Putamen (tissue), 1 donor: ENCODE results near the gene LMCD1.
"Not testable (repeated sequence)": the region's sequence is repeated elsewhere in the genome, so short reads cannot be mapped to it uniquely, and the experiment has no call there.

ENCODE experiments used
- DNase-seq: peaks from one replicate; pipeline ENCODE4 v3.0.0-alpha.2; 2016; ENCODE audit warnings: low spot score

LMCD1 gene

DNA sequence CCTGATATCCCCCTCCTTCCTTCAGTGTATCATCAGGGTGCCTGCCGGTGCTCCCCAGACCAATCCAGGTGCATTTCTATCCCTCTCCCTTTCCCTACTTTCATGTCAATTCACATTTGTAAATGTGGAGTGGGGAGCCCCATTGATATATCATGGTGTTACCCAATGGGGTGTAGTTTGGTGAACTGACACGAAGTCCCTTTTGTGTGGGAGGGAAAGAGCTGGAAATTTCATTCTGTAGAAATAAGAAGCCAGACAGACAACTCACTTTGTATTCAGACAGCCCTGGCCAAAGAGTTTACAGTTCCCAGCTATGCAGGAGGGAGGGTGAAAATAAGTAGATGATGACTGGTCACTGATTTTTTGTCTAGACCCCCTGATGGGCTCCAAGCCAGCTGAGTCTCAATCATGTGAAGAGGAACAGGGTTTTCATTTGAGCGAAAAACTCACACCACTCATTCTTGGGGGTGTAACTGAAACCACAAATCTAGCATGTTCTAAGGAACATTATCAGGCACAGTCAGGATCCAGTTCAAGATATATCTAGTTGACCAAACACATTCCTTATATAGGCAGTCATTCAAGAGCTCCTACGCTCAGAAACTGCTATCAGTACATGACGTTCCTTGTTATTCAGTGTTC lies 58.9 kb downstream of the LMCD1 start:
- no peak for DNase-seq

DNA sequence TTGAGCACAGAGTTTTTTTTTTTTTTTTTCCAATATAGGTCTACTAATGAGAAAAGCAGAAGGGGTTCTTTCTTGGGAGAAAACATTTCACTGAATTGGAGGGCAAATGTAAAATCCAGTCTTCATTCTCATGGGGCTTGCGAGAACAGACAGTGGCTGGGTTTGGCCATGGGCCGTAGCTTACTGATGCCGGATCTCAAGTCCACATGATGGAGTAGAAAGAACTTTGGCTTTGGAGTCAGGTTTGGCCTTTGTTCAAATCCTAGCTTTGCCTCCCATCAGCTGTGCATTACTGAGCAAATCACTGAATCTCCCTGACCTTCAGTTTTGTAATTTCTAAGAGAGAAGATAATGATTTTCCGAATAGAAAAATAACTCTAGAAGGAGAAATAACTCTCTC lies 59.7 kb downstream of the LMCD1 start:
- no peak for DNase-seq

DNA sequence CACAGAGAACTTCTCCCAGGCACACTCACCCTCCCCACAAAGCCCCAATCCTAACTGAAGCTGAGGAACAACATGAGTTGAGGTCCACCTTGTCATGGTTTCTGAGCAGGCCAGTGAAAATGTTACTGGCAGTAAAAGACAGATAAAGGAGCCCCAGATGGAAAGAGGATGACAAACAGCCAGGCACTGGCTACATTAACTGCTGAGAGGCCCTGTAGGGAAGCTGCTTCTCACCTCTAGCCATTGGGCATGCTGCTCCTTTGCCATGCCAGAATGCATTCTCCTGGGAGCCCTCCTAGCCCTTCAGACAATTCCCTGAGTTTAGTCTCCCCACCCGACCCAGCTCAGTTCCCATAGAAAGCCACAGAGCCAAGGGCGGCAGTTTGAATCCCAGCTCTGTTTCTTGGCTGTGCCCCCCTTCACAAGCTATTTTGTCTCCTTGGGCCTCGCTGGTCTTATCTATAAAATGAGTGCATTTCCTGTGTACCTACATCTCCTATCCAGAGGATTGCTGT lies 60.5 kb downstream of the LMCD1 start:
- DNase-seq: no peak

DNA sequence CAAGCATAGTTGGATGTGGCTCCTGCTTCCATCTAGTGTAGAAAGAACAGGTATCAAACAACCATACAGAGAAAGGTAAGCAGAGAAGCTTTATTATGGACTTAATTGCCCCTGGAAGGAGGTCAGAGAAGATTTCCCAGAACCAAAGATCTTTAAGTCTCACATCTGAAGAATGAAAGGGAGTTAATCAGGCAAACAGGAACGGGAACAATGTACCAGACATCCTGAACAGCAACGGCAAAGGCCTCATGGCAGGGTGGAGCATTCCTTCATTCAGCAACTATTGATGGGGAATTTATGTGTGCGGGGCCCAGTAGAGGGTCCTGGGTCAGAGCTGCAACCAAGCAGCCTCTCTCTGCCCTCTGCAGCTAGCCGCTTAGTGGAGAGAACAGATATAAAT lies 61.5 kb downstream of the LMCD1 start:
- DNase-seq: no peak

DNA sequence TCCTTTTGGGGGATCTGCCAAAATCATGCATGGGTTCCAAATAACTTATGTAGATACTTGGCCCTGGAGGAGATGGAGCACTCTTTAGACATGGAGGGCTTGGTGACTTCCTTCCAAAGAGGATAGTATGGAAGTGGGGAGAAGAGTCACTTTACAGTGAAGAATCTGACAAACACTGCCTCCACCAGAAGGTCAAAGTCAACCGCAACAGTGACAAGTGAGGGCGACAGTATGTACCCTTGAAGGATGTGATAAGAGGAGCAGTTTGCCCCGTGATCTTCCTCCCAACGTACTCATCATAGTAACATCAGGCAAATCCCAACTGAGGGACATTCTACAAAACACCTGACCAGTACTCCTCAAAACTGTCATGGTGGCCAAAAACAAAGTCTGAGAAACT lies 62.0 kb downstream of the LMCD1 start:
- DNase-seq: no peak

DNA sequence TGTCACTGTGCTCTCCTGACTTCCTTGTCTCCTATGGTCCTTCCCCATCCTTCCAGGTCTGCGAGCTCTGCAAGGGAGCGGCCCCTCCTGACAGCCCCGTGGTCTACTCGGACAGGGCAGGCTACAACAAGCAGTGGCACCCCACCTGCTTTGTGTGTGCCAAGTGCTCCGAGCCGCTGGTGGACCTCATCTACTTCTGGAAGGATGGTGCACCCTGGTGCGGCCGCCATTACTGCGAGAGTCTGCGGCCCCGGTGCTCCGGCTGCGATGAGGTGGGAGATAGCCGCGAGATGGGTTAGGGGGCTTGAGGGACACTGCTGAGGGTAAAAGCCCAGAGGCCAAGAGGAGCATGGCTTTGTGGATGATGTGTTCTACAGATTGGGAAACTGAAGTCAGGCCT lies 63.8 kb downstream of the LMCD1 start:
- no peak for DNase-seq

DNA sequence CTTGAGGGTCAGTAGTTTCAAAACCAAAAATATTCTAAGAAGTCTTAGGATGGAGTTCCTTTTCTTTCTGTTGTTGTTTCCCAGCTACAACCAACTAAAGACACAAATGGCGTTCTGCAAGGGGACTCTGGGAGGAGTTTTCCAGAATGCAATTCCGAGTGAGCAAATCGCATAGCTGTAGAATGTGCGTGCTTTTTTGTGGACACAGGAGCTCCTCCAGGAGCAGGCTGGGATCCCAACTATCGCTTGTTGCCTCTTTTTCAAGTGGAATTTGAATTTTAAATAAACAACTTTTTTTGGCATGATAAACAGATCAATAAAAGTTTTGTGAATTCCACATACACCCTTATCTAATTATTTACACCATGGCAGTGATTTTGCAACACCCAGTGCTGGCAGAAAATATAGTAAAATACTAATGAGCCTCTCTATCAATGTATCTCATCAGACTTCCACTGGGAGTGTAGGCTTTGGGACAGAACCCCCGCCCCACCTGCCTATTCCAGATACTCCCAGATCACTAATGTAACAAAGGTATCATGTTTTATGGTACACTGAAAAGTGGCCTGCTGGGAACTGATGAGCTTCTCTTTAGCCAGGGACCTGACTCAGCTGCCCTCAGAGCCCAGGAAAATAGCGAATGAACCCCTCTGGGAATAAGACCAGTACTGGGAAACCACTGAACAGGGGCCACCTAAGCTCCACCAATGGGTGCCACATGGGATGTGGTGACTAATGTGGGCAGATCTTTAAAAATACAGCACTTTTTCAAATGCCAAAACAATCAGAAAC lies 66.4 kb downstream of the LMCD1 start:
- DNase-seq: no peak

DNA sequence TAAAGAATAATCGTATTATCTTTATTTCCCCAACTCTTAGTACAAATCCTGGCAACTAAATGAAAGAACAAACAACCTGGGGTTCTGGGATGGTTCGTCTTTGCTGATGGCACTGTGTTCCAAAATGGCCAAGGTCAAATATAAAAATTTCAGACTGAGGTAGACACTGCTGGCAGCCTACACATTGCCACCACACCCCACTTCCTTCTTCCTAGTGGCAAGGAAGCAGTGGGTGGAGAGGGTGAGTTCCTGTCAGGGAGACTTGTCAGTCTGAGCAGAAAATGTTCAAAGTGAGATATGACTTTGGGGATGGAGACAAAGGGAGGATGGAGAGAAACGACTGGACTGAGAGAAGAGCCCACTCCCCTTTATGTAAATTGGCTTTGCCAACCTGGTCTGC lies 69.6 kb downstream of the LMCD1 start:
- DNase-seq: no peak

DNA sequence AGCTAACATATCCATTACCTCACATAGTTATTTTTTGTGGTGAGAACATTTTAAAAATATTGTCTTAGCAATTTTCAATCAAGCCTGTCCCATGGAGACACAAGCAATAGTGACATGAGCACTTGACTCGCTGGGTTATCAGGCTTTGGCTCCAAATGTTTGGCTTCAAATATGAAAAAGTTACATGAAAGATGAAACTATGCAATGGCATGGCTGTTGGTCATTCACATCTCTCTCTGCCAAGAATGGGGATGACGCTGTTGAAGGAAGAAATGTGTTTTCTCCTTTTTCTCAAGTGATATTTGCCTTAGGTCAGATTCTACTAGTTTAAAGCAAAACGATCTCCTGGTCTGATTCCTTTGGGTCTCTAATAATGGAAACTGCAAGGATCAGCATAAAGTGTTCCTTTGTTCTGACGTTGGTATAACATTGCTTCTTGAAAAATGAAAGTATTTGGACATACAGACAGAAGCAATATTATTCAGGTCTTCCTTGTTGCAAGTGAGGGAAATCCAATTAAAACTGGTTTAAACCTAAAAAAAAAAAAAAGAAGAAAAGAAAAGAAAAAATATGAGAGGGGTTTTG lies 71.8 kb downstream of the LMCD1 start:
- DNase-seq: no peak

DNA sequence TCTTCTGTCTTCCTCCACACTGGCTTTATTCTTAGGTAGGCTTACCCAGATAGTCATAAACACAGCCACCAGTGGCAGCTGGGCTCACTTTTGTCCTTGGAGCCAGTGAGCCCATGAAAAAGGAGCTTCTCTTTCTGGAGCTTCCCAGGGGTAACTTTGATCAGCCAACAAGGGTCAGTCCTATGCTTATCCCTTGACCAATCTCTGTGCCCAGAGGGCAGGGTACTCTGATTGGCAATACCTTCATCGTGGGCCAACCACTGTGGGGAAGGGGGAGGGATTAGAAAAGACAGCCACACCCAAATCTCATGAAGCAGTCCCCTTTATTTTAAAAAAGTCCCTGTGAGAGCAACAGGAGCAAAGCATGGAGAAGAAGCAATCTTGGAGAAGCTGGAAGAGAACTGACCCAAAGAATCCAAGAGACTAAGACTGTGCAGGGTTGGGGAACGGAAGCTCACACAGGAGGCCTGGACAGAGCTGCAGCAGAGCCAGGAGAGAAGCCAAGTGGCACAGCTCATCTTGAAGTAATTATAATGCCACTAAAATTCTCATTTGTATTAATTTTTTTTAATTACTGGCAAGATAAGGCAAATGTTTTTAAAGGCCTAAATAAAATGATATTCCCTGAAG lies 72.5 kb downstream of the LMCD1 start:
- DNase-seq: no peak

DNA sequence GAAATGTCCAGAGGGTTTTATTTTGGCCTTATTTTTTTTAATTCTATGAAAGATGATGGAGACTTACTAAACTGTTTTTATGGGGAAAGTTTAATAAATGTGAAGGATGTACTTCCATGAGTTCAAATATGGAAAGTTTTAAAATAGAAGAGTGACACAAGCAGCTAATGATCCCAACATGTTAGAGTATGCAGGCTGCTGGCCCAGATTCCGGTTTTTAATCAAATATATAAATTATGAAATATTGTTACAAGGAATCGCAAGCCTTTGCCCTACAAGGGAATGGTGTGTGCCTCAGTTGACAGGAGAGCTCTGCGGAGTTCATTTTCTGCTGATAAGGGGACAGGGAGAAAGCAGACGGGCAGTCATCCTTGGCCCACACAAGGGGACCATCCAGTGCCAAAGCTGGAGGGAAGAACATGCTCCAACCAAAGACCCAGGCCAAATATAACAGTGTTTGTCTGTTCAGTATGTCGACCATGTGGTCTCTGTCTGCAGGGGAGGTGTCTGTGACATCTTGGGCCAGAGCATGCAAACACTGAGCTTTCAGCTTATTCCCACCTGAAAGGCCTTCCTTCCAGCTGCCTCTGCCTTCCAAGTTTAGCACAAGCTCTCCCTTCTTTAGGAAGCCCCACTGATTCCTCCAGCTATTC lies 73.2 kb downstream of the LMCD1 start:
- DNase-seq: no peak

DNA sequence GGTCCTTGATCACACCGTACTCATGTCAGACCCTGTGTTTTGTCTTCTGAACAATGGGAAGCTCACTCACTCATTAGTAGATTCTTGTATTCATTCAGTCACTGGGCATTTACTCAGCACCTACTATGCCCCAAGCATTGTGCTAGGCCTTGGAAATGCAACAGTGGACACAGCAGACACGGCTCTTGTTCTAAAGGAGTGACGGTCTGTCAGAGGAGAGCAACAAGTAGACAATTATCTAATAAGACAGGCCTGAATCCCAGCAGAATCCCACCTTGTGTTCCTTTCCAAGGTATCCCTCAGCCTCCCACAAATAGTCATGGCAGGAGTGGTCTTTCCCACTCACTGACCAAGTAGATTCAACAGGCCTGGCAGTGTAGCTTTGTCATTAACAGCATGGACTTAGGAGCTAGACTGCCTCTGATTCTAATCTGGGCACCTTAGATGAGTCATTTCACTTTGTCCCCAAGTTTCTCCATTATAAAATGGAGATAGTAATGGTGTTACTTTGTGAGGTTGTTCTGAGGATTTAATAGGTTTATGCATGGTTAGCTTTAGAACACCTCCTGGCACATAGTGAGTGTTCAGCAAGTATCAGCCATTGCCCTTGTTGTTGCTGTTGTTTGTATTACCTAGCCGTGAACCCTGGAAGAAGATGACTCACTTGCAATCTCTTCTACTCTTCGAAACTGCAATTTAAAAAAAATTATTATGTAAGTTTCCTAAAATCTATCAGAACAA lies 73.9 kb downstream of the LMCD1 start:
- no peak for DNase-seq

DNA sequence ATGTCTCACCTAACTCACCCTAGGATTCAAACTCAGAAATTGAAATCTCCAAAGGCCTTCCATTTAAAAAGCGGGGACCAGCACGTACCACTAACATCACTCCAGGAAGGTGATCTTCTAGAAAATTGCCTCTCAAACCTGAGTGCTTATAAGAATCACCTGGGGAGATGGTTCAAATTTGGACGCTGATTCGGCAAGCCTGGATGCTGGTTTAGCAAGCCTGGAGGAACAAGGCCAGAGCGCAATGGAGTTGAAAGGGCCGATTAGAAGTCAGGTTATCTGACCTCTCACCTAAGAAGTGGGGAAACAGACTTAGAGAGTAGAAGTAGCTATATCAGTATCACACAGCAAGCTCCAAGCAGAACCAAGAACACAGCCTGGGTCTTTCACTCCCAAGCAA lies 74.8 kb downstream of the LMCD1 start:
- no peak for DNase-seq

DNA sequence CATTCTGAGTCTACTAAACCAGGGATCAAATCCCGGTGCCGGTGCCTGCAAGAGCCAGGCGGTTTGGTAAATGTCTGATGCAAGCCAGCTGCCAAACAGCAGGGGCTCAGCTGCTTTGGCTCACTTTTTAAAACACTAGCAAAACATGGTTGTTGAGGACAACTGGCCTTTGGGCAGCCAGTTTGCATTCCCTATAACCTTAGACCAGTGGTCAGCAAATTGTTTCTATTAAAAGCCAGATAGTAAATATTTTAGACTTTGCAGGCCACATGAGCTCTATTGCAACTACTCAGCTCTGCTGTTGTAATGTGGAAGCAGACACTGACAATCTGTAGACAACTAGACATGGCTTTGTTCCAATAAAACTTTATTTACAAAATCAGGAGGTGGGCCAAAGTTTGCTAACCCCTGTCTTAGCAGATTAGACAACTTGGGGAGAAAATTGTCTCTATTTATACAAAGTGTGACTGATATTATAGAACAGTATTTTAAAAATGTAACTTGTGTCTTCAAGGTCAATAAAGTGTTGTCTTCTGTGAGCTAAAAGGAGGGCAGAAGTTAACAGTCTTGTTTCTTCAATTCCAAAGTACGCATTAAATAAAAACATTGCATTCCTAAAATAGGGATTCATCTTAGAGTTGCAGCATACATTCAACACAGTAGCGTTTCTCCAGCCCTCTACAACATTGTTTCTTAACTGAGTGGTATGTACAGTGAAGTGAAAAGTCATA lies 75.4 kb downstream of the LMCD1 start:
- DNase-seq: no peak

DNA sequence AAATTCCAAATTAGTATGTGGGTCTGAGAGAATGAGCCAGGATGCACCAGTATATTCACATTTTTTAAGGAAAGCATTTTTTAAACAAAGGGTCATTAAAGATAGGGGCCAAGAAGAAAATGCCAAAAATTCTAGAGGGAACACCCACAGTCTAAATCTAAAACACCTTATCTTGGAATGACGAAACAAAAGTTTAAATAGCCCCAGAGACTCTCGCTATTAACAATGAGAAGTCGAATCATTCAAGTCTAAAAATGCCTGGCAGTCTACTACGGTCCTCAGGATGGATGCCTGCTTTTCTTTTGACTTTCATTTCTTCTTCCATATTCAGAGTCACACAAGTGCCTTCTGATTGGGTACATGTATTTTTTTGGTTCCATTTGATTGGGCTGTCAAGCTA lies 76.7 kb downstream of the LMCD1 start:
- DNase-seq: no peak

DNA sequence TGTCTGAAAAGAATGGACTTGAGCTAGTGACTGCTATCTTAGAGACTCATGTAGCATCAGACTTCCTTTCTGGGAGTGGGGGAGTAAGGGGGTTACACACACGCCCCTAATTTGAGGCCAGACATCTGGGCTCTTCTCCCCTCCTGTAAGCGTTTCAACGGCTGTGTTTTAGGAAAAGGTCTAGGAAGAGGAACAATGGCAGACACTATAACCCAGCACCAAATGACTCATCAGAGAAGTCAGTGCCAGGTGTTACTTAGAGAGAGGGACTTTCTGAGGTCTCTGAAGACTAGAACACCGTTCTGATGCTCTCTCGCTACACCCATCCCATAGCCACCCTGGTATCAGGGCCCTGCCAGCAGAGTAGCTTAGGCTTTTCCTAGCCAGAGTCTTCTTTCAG lies 77.5 kb downstream of the LMCD1 start:
- DNase-seq: no peak

DNA sequence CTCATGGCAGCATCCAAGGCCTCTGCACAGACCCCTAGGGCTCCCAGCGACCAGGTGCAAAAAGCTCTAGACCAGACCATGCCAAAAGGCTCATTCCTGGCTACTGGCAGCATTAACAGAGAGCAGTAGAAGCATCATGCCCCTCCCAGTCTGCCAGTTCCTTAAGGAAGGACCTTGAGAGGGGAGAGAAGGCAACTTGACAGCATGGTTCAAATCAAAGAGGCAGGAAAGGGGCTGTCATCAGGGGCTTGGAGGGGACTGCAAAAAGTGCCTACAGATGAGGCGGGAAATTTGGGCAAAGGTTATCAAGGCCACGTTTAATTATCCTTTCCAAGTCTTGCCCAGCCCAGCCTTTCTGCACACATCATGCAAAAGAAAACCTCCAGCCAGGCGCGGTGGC lies 78.3 kb downstream of the LMCD1 start:
- no peak for DNase-seq

DNA sequence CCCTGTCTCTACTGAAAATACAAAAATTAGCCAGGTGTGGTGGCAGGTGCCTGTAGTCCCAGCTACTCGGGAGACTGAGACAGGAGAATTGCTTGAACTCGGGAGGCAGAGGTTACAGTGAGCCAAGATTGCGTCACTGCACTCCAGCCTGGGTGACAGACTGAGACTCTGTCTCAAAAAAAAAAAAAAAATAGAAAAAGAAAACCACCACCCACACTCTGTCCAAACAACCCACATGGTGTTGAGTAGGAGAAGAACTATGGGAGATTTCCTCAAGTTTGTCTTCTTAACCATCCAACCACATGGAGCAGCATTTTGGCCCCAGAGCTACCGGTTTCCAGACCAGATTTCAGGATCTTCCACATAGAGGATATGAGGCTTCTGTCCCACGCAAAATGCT lies 78.8 kb downstream of the LMCD1 start:
- DNase-seq: not testable (repeated sequence)

DNA sequence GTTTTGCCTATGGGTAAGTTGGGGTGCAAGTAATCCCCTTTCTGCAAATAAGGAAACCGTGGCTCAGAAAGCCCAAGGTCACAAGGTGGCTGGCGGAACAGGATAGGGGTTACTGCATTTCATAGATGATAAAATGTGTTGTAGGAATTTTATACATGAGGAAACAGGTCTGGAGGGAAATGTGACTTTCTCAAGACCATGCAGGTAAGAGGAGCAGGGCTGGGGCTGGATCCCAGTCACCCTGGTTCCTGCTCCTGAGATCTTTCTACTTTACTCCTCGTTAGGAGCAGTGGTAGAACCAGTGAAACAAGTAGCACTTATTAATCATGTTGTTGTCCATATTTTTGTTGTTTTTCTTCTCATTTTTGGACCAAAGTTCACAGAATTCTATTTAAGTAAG lies 79.8 kb downstream of the LMCD1 start:
- no peak for DNase-seq

DNA sequence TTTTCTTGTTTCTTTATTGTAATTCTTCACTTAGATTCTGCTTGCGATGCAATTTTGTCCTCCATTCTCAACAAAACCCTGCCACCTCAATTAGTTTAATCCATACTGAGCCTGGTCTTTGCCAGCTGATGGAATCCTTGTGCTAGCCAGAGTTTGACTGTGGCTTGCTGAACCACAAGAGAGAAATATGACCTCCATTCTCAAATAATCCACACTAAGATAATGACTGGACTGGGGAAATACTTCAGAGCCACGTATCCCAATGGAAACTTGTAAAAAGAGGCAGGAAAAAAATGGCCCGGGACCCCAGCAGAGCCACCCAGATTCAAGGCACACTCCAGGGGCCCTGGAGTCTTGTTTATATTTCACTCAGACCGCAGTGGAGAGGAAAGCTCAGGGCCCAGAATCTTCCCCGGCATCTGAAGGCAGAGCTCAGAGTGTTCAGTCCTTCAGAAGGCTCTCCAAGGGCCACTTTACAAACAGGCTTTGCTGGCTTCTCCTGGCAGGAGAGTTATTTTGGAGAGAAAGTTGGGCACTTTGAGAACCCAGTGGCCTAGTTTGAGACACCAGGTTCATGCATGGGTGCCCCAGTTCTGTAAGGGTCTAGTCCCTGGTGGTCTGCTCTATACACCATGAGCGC lies 80.3 kb downstream of the LMCD1 start:
- DNase-seq: no peak
